ENCODE data around the gene GJD2.

DNA sequence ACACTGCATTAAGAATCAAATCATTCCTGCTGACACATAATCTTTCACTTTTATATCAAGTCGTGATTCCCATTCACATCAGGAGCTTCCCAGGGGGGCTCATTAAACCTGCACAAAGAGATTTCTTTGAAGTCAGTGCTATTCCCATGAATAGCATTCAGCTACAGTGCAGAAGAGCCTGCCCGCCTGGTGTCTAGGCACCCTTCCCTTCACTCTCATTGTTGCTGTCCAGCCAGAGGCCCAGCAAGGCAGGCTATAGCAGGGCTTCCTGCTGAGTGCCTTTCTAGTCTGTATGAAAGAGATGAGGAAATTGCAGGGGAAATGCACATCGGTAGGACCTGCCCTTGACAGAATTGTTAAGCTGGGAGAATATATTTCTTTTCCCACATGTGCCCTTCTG lies 4.5 kb upstream of the GJD2 start:
- TF ChIP-seq, protein P1, sequence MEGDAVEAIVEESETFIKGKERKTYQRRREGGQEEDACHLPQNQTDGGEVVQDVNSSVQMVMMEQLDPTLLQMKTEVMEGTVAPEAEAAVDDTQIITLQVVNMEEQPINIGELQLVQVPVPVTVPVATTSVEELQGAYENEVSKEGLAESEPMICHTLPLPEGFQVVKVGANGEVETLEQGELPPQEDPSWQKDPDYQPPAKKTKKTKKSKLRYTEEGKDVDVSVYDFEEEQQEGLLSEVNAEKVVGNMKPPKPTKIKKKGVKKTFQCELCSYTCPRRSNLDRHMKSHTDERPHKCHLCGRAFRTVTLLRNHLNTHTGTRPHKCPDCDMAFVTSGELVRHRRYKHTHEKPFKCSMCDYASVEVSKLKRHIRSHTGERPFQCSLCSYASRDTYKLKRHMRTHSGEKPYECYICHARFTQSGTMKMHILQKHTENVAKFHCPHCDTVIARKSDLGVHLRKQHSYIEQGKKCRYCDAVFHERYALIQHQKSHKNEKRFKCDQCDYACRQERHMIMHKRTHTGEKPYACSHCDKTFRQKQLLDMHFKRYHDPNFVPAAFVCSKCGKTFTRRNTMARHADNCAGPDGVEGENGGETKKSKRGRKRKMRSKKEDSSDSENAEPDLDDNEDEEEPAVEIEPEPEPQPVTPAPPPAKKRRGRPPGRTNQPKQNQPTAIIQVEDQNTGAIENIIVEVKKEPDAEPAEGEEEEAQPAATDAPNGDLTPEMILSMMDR (conservative IDR thresholded peaks at IDR 0.05 in 1 of 2, IDR thresholded peaks at IDR 0.05 in 1 of 2; ENCODE audit: low read depth in 1 of 2, low read length in 2 of 2), result no peak
- TF ChIP-seq EZH2 (IDR thresholded peaks at IDR 0.05; ENCODE audit: low read length, missing control alignments), result no peak
